IPS-18a (cell line): ENCODE measurements around the gene CSMD2.

Source experiments
- H3K27ac ChIP-seq: one replicate; pipeline ENCODE4 v1.5.1; 2013; ENCODE audit warnings: low read length
- H3K27me3 ChIP-seq: one replicate; pipeline ENCODE4 v1.6.1; 2013; ENCODE audit warnings: mild to moderate bottlenecking, low read length; ENCODE audit not compliant: control insufficient read depth, insufficient read depth
- H3K36me3 ChIP-seq: one replicate; pipeline ENCODE4 v1.6.1; 2013; ENCODE audit warnings: low read depth, low read length; ENCODE audit not compliant: control insufficient read depth
- H3K4me1 ChIP-seq: one replicate; pipeline ENCODE4 v1.6.1; 2013; ENCODE audit warnings: low read depth, low read length; ENCODE audit not compliant: control insufficient read depth
- H3K4me3 ChIP-seq: one replicate; pipeline ENCODE4 v1.5.1; 2013; ENCODE audit warnings: low read length
- H3K9ac ChIP-seq: one replicate; pipeline ENCODE4 v1.6.1; 2013; ENCODE audit warnings: mild to moderate bottlenecking, low read length, moderate library complexity
- H3K9me3 ChIP-seq: one replicate; pipeline ENCODE4 v1.6.1; 2013; ENCODE audit warnings: low read depth, low read length; ENCODE audit not compliant: control insufficient read depth

Gene CSMD2

GRCh38 chr1:33698361-33699035, 466.5 kb downstream of the CSMD2 start:
- H3K27ac ChIP-seq: no peak overlapping the region
- no peaks in the 10 kb centered on the region for H3K4me1 ChIP-seq
- peaks cover 12% of the 10 kb centered on the region for H3K36me3 ChIP-seq
- no peak overlapping the region for H3K4me3 ChIP-seq
- no peaks in the 10 kb centered on the region for H3K9me3 ChIP-seq
- H3K9ac ChIP-seq: no peak overlapping the region
- H3K27me3 ChIP-seq: no peaks in the 10 kb centered on the region

GRCh38 chr1:33697816-33698215, 467.2 kb downstream of the CSMD2 start:
- no peaks in the 10 kb centered on the region for H3K4me1 ChIP-seq
- no peak overlapping the region for H3K27ac ChIP-seq
- no peaks in the 10 kb centered on the region for H3K27me3 ChIP-seq
- H3K9me3 ChIP-seq: no peaks in the 10 kb centered on the region
- no peak overlapping the region for H3K4me3 ChIP-seq
- peaks cover 15% of the 10 kb centered on the region for H3K36me3 ChIP-seq
- H3K9ac ChIP-seq: no peak overlapping the region

DNA sequence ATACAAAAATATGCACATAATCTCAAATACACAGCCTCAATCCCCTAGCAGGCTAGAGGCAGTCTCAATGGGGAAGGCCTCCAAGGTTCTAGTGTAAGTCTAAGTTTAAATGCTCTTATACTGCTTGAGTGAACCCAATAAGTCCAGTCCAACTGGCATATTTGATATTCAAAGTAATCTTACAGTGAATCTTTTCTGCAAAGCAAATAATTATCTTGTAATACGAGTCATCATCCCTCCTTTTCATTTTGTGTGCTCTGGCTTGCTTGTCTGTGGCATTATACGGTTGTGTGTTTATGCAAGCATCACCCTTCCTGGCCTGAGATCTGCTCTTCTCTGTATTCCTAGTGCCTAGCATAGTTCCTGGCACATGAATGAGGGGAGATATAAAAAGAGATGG, 468.1 kb downstream of the CSMD2 start:
- Histone ChIP-seq H3K9me3 (no peaks in the 10 kb centered on the region), H3K27me3 (no peaks in the 10 kb centered on the region), H3K4me3 (no peak overlapping the region), H3K9ac (no peak overlapping the region), H3K4me1 (no peaks in the 10 kb centered on the region), H3K27ac (no peak overlapping the region), H3K36me3 (peaks cover 15% of the 10 kb centered on the region)

- Histone ChIP-seq H3K27me3 (no peaks in the 10 kb centered on the region), H3K9ac (no peak overlapping the region), H3K36me3 (peaks cover 15% of the 10 kb centered on the region), H3K9me3 (no peaks in the 10 kb centered on the region), H3K27ac (no peak overlapping the region), H3K4me3 (no peak overlapping the region), H3K4me1 (no peaks in the 10 kb centered on the region)
Measured at GRCh38 chr1:33696311-33696710, 468.7 kb downstream of the CSMD2 start.

GRCh38 chr1:33692206-33693188, 472.5 kb downstream of the CSMD2 start:
- H3K27me3 ChIP-seq: no peaks in the 10 kb centered on the region
- H3K4me1 ChIP-seq: no peaks in the 10 kb centered on the region
- H3K9me3 ChIP-seq: no peaks in the 10 kb centered on the region
- H3K27ac ChIP-seq: no peak overlapping the region
- H3K9ac ChIP-seq: no peak overlapping the region
- no peak overlapping the region for H3K4me3 ChIP-seq
- peaks cover 4% of the 10 kb centered on the region for H3K36me3 ChIP-seq

DNA sequence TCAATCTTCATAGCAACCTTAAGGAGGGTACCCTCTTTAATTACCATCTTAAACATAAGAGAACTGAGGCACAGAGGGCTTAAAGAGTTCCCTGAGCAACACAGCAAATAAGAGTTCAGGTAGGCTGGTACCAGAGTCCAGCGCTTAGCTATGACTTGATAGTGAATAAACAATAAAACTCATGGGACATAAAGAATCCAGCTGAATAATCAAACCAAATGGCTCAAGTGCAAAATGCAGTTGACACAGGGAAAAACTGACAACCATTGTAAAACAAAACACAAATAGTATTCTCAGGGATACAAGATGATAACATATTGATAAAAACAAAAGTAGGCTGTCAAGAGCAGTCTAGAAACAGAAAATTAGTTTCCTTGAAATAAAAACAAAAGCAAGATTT, 478.0 kb downstream of the CSMD2 start:
- H3K4me1 ChIP-seq: no peaks in the 10 kb centered on the region
- H3K9me3 ChIP-seq: no peaks in the 10 kb centered on the region
- no peaks in the 10 kb centered on the region for H3K27me3 ChIP-seq
- no peak overlapping the region for H3K27ac ChIP-seq
- no peak overlapping the region for H3K4me3 ChIP-seq
- H3K36me3 ChIP-seq: no peaks in the 10 kb centered on the region
- no peak overlapping the region for H3K9ac ChIP-seq

GRCh38 chr1:33686551-33686950, 478.5 kb downstream of the CSMD2 start:
- Histone ChIP-seq H3K4me3 (no peak overlapping the region), H3K36me3 (no peaks in the 10 kb centered on the region), H3K9ac (no peak overlapping the region), H3K27me3 (no peaks in the 10 kb centered on the region), H3K27ac (no peak overlapping the region), H3K9me3 (no peaks in the 10 kb centered on the region), H3K4me1 (no peaks in the 10 kb centered on the region)

DNA sequence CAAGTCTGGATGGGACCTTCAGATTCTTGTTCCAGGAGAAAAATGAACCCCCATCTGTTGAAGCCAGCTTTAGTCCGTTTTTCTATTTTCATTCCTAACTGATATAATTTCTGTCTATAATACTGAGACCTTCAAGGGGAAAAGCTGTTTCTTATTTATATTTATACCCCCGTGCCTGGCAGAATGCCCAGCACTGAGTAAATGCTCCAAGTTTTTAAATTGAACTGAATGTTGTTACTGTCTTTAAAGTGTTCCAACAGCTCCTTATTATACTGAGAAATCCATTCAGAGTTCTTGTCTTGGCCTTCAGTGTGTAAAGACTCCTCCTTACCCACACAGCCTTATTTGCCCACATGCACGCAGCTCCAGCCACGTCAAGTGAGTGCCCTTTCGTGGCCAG, 479.8 kb downstream of the CSMD2 start:
- H3K27me3 ChIP-seq: no peaks in the 10 kb centered on the region
- H3K9ac ChIP-seq: no peak overlapping the region
- no peak overlapping the region for H3K4me3 ChIP-seq

DNA sequence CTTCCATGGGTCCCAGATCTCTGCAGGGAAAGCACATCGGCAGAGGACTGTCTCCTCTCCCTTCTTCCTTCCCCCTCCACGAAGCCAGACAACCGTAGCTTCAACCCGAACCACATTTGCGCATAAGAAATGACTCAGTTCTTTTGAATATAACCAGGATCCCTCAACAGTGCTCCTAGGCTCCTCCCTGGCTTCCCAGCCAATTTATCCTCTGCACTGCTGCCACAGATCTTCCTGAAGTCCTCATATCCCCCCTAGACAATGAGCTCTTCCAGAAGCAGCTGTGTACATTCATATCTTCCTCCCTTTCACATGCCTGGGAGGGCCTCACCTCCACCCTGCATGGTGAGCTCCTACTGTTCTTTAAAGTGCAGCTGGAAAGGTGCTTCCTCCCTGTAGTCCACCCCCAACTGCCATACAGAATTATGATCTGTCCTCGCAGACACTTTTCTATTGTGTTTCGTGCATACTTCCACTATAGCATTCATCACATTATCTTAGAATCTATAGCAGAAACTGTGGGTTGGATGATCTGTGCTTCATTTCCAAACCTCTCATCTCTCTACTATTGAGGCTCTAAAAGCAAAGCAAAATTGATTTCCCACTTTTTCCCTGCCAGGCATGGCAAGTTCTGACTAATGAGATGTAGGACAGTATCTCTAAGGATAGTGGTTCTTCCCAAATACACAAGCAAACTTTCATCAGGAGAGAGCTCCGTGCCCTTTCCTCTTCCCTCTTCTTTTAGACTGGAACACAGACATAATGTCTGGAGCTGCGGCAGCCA, 480.4 kb downstream of the CSMD2 start:
- H3K9me3 ChIP-seq: no peaks in the 10 kb centered on the region

More for the DNA sequence above, 479.8 kb downstream of the CSMD2 start:
- Histone ChIP-seq H3K4me1 (no peaks in the 10 kb centered on the region), H3K9me3 (no peaks in the 10 kb centered on the region), H3K36me3 (no peaks in the 10 kb centered on the region), H3K27ac (no peak overlapping the region)

GRCh38 chr1:33683913-33684312, 481.1 kb downstream of the CSMD2 start:
- H3K9me3 ChIP-seq: no peaks in the 10 kb centered on the region
- H3K4me3 ChIP-seq: no peak overlapping the region
- H3K27ac ChIP-seq: no peak overlapping the region
- H3K4me1 ChIP-seq: no peaks in the 10 kb centered on the region
- H3K36me3 ChIP-seq: no peaks in the 10 kb centered on the region
- H3K9ac ChIP-seq: no peak overlapping the region
- H3K27me3 ChIP-seq: no peaks in the 10 kb centered on the region

More for the DNA sequence above, 480.4 kb downstream of the CSMD2 start:
- Histone ChIP-seq H3K4me1 (no peaks in the 10 kb centered on the region), H3K36me3 (no peaks in the 10 kb centered on the region), H3K27me3 (no peaks in the 10 kb centered on the region), H3K9ac (no peak overlapping the region), H3K27ac (no peak overlapping the region), H3K4me3 (no peak overlapping the region)

DNA sequence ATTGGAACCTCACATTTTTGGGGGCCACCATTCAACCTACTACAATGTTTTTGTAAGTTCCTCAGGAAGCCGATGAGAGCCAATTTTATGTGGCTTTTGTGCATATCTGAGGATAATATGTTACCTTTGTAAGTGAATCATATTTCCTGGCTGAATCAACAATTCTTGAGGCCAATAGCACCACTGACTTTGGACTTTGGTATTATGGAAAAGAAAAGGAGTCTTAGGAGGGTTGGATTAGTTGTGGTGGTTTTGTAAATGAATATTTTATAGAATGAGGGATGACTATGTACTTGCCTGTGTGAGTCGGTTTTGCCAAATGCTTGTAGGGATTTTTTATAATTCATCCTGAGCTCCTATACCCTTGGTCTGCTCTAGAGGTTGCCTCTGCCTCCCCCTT, 482.7 kb downstream of the CSMD2 start:
- Histone ChIP-seq H3K9ac (no peak overlapping the region), H3K4me1 (no peaks in the 10 kb centered on the region), H3K27ac (no peak overlapping the region), H3K9me3 (no peaks in the 10 kb centered on the region), H3K27me3 (no peaks in the 10 kb centered on the region), H3K36me3 (no peaks in the 10 kb centered on the region), H3K4me3 (no peak overlapping the region)
